ENCODE results near the gene LRRC3C.

The LRRC3C gene

GRCh38 chr17:39939588-39940419, 12.3 kb downstream of the LRRC3C start:
- TF ChIP-seq TAF1 (IDR thresholded peaks at IDR 0.05; ENCODE audit: low read depth) (no peak), TEAD4 (IDR thresholded peaks at IDR 0.05) (no peak), EGR1 (IDR thresholded peaks at IDR 0.05) (no peak), FOXM1 (IDR thresholded peaks at IDR 0.05; ENCODE audit: borderline replicate concordance, low read depth) (no peak), USF1 (IDR thresholded peaks at IDR 0.05) (no peak), ZBTB7A (IDR thresholded peaks at IDR 0.05; ENCODE audit: low read depth) (no peak), MAX (IDR thresholded peaks at IDR 0.05) (no peak), CREB1 (IDR thresholded peaks at IDR 0.05; ENCODE audit: low read depth) (no peak), YY1 (IDR thresholded peaks at IDR 0.05; ENCODE audit: low read depth) (no peak), NFIC (IDR thresholded peaks at IDR 0.05) (no peak), CEBPB (IDR thresholded peaks at IDR 0.05) (no peak), EP300 (IDR thresholded peaks at IDR 0.05; ENCODE audit: borderline replicate concordance) (no peak), REST (IDR thresholded peaks at IDR 0.05; ENCODE audit: low read depth) (no peak), RAD21 (IDR thresholded peaks at IDR 0.05; ENCODE audit: low read depth) (no peak), TCF12 (IDR thresholded peaks at IDR 0.05; ENCODE audit: low read depth) (no peak)

- no peak for TF ChIP-seq NFIC (IDR thresholded peaks at IDR 0.05)
- TF ChIP-seq FOXM1 (IDR thresholded peaks at IDR 0.05; ENCODE audit: borderline replicate concordance, low read depth): no peak
- TF ChIP-seq CEBPB (IDR thresholded peaks at IDR 0.05): no peak
- no peak for TF ChIP-seq YY1 (IDR thresholded peaks at IDR 0.05; ENCODE audit: low read depth)
- no peak for TF ChIP-seq MAX (IDR thresholded peaks at IDR 0.05)
- no peak for TF ChIP-seq RAD21 (IDR thresholded peaks at IDR 0.05; ENCODE audit: low read depth)
- no peak for TF ChIP-seq TAF1 (IDR thresholded peaks at IDR 0.05; ENCODE audit: low read depth)
- TF ChIP-seq ZBTB7A (IDR thresholded peaks at IDR 0.05; ENCODE audit: low read depth): no peak
- TF ChIP-seq EGR1 (IDR thresholded peaks at IDR 0.05): no peak
- no peak for TF ChIP-seq CREB1 (IDR thresholded peaks at IDR 0.05; ENCODE audit: low read depth)
Observed at GRCh38 chr17:39943702-39944392, 16.3 kb downstream of the LRRC3C start.

GRCh38 chr17:39944393-39944711, 16.8 kb downstream of the LRRC3C start:
- no peak for TF ChIP-seq FOXM1 (IDR thresholded peaks at IDR 0.05; ENCODE audit: borderline replicate concordance, low read depth)
- no peak for TF ChIP-seq TAF1 (IDR thresholded peaks at IDR 0.05; ENCODE audit: low read depth)
- TF ChIP-seq REST (IDR thresholded peaks at IDR 0.05; ENCODE audit: low read depth): no peak
- no peak for TF ChIP-seq CREB1 (IDR thresholded peaks at IDR 0.05; ENCODE audit: low read depth)
- TF ChIP-seq MAX (IDR thresholded peaks at IDR 0.05): no peak
- no peak for TF ChIP-seq RAD21 (IDR thresholded peaks at IDR 0.05; ENCODE audit: low read depth)
- TF ChIP-seq NFIC (IDR thresholded peaks at IDR 0.05): no peak
- no peak for TF ChIP-seq TEAD4 (IDR thresholded peaks at IDR 0.05)
- no peak for TF ChIP-seq TCF12 (IDR thresholded peaks at IDR 0.05; ENCODE audit: low read depth)

GRCh38 chr17:39946551-39947330, 19.2 kb downstream of the LRRC3C start:
- TF ChIP-seq CREB1 (IDR thresholded peaks at IDR 0.05; ENCODE audit: low read depth) (no peak), CEBPB (IDR thresholded peaks at IDR 0.05) (no peak), EGR1 (IDR thresholded peaks at IDR 0.05) (no peak), TCF12 (IDR thresholded peaks at IDR 0.05; ENCODE audit: low read depth) (no peak), YY1 (IDR thresholded peaks at IDR 0.05; ENCODE audit: low read depth) (no peak), RAD21 (IDR thresholded peaks at IDR 0.05; ENCODE audit: low read depth) (no peak), EP300 (IDR thresholded peaks at IDR 0.05; ENCODE audit: borderline replicate concordance) (no peak), REST (IDR thresholded peaks at IDR 0.05; ENCODE audit: low read depth) (no peak), NFIC (IDR thresholded peaks at IDR 0.05) (no peak), TAF1 (IDR thresholded peaks at IDR 0.05; ENCODE audit: low read depth) (no peak), MAX (IDR thresholded peaks at IDR 0.05) (no peak)
